ENCODE results near the gene SMIM45.

SMIM45 gene

GRCh38 chr22:41952713-41953112 lies 763 bp downstream of the SMIM45 start:
- no peaks in the 10 kb centered on the region for H3K9me3 ChIP-seq (replicated peaks; ENCODE audit: control insufficient read depth, insufficient read depth, low read length)
- no peak for FAIRE-seq
- TF ChIP-seq EZH2 (IDR thresholded peaks at IDR 0.05; ENCODE audit: borderline replicate concordance, low read depth, low read length, severe bottlenecking) (no peak), CTCF (IDR thresholded peaks at IDR 0.05; ENCODE audit: extremely low read depth in 1 of 2, insufficient read depth in 1 of 2, low read depth in 1 of 2, low read length in 2 of 2) (no peak), POLR2A (IDR thresholded peaks at IDR 0.05; ENCODE audit: low read depth, low read length) (no peak), MYC (IDR thresholded peaks at IDR 0.05; ENCODE audit: low read depth, low read length) (no peak), GATA2 (IDR thresholded peaks at IDR 0.05; ENCODE audit: insufficient read depth, insufficient read length, low read depth, low read length) (no peak), JUN (IDR thresholded peaks at IDR 0.05; ENCODE audit: borderline replicate concordance, insufficient read depth, insufficient read length, low read depth) (no peak), POLR2AphosphoS5 (IDR thresholded peaks at IDR 0.05; ENCODE audit: insufficient read depth, low read depth, low read length) (no peak), FOS (IDR thresholded peaks at IDR 0.05; ENCODE audit: borderline replicate concordance, insufficient read depth, low read length) (no peak), MAX (IDR thresholded peaks at IDR 0.05; ENCODE audit: insufficient read depth, insufficient read length) (no peak)
- no peaks in the 10 kb centered on the region for H3K27me3 ChIP-seq (ENCODE audit: control insufficient read depth in 2 of 2, insufficient read depth in 2 of 2, low read length in 2 of 2)
- H2AFZ ChIP-seq (ENCODE audit: low read depth, low read length), result no peak overlapping the region
- H3K9me1 ChIP-seq (replicated peaks; ENCODE audit: control insufficient read depth, extremely low read depth, insufficient read depth, low read length), result no peaks in the 10 kb centered on the region
- no peak for DNase-seq (ENCODE audit: low read depth, low spot score)
- H3K4me2 ChIP-seq (ENCODE audit: insufficient read depth, low read length), result no peak overlapping the region
- POLR2A ChIA-PET, result no interaction called here
- H3K36me3 ChIP-seq (ENCODE audit: control insufficient read depth in 2 of 2, extremely low read depth in 1 of 2, insufficient read depth in 2 of 2, low read length in 2 of 2), result no peaks in the 10 kb centered on the region
- no peak overlapping the region for H3K4me3 ChIP-seq (replicated peaks in 1 of 3; ENCODE audit: insufficient read depth in 1 of 3, low read depth in 1 of 3, low read length in 3 of 3)
- H4K20me1 ChIP-seq (replicated peaks; ENCODE audit: control insufficient read depth, extremely low read depth, insufficient read depth, low read length), result no peaks in the 10 kb centered on the region
- H3K27ac ChIP-seq (ENCODE audit: insufficient read depth, low read depth, low read length), result no peak overlapping the region
- intact Hi-C loops (cut with micrococcal nuclease) (no loop called here), dilution Hi-C loops (cut with MboI; ENCODE audit: extremely low pct_ligation_motif_present, low sequenced_read_pairs) (no loop called here)
- BruUV-seq (replicated peaks), result no TSS peak
- no peaks in the 10 kb centered on the region for H3K79me2 ChIP-seq (ENCODE audit: control insufficient read depth, insufficient read depth, low read length)
- no peak overlapping the region for H3K9ac ChIP-seq (replicated peaks; ENCODE audit: extremely low read depth, insufficient read depth, low read length)
- H3K4me1 ChIP-seq (ENCODE audit: control insufficient read depth, extremely low read depth, insufficient read depth, low read length), result no peaks in the 10 kb centered on the region
- CTCF ChIA-PET, result interaction anchor here (0.8 to 1.0 kb wide), 2 partner anchors 12 to 256 kb away, joined by 3 to 6 read pairs; no protein-coding TSS in a partner anchor

Data from endothelial cell of umbilical vein (primary cell).